Mammary epithelial cell (primary cell): ENCODE results near the gene VEGFD.

Source experiments
- EZH2 ChIP-seq: IDR thresholded peaks from 2 replicates; pipeline ENCODE4 v1.6.1; 2012; ENCODE audit warnings: low read length, inconsistent platforms, borderline replicate concordance
- TF ChIP-seq, protein P1 (sequence below), 2 donors: IDR thresholded peaks in 1 of 2; conservative IDR thresholded peaks in 1 of 2; 2 replicates each; pipeline ENCODE4 v1.5.1; 2011 to 2012; ENCODE audit warnings: inconsistent platforms in 2 of 2, low read length in 2 of 2, mild to moderate bottlenecking in 2 of 2, control low read depth in 1 of 2, low read depth in 1 of 2; ENCODE audit not compliant: insufficient read depth in 1 of 2; ENCODE audit errors: extremely low read depth in 1 of 2

DNA sequence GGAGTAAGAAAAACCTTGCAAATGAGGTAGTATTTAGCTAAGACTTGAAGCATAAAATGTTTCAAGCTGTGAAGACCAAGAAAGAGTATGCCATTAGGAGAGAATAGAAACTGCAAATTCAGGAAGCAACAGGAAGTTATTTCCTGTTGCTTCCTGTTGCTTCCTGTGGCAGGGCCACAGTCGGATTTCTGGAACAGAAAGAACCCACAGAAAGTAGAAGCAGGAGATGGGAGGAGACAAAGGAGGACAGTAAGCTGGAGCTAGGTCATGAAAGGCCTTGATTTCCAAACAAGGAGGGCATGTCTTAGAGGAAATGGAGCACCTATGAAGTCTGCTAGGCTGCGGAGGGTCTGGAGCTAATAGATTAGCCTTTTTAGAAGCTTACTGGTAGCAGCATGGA, 86.0 kb downstream of the VEGFD start:
- TF ChIP-seq, protein P1, sequence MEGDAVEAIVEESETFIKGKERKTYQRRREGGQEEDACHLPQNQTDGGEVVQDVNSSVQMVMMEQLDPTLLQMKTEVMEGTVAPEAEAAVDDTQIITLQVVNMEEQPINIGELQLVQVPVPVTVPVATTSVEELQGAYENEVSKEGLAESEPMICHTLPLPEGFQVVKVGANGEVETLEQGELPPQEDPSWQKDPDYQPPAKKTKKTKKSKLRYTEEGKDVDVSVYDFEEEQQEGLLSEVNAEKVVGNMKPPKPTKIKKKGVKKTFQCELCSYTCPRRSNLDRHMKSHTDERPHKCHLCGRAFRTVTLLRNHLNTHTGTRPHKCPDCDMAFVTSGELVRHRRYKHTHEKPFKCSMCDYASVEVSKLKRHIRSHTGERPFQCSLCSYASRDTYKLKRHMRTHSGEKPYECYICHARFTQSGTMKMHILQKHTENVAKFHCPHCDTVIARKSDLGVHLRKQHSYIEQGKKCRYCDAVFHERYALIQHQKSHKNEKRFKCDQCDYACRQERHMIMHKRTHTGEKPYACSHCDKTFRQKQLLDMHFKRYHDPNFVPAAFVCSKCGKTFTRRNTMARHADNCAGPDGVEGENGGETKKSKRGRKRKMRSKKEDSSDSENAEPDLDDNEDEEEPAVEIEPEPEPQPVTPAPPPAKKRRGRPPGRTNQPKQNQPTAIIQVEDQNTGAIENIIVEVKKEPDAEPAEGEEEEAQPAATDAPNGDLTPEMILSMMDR (conservative IDR thresholded peaks at IDR 0.05 in 1 of 2, IDR thresholded peaks at IDR 0.05 in 1 of 2; ENCODE audit: extremely low read depth in 1 of 2, insufficient read depth in 1 of 2, low read depth in 1 of 2, low read length in 2 of 2) = no peak
- TF ChIP-seq EZH2 = no peak
